IMR-90 (cell line): ENCODE data around the gene KL. TPM values are rescaled to one million over a fixed set of nuclear protein-coding genes. Genes with fewer than 3 reads are reported as not detected.

Experiments used
- ATAC-seq: fragments of 200-7000 bp; cut with Tn5 transposase; 2 replicates; pipeline ENCODE4 v1.9.1; 2020; ENCODE audit warnings: low read depth, mild to moderate bottlenecking, moderate library complexity
- BruUV-seq: library from RNA; stranded (reverse); fragments of 400-500 nt; replicated peaks from 2 replicates; lab custom pipeline; 2021; lab: Mats Ljungman, UMichigan
- CTCF ChIA-PET: fragments of 300-600 bp; formaldehyde crosslinking; extraction: SDS; loops from one replicate; lab custom pipeline; 2021; ENCODE audit warnings: antibody characterized with exemption; lab: Yijun Ruan, JAX
- POLR2A ChIA-PET: fragments of 300-600 bp; sonication (Branson Sonifier 250); formaldehyde crosslinking; loops from one replicate; lab custom pipeline; 2022; ENCODE audit warnings: antibody characterized with exemption; ENCODE audit not compliant: unreplicated experiment; lab: Charles Lee
- DNase-seq: peaks from one replicate; pipeline ENCODE4 v3.0.0; 2013
- H2AFZ ChIP-seq: replicated peaks from 2 replicates; pipeline ENCODE3; 2013; ENCODE audit warnings: low read length, mild to moderate bottlenecking; ENCODE audit not compliant: poor library complexity
- H2AK5ac ChIP-seq: 2 replicates; pipeline ENCODE4 v1.6.1; 2013; ENCODE audit warnings: low read depth, low read length, inconsistent platforms
- H2AK9ac ChIP-seq: replicated peaks from 2 replicates; pipeline ENCODE3; 2013; ENCODE audit warnings: mild to moderate bottlenecking, low read depth, low read length, moderate library complexity; ENCODE audit not compliant: poor library complexity
- H2BK120ac ChIP-seq: 2 replicates; pipeline ENCODE4 v1.6.1; 2013; ENCODE audit warnings: low read depth, low read length, inconsistent platforms
- H2BK15ac ChIP-seq: 3 replicates; pipeline ENCODE4 v1.6.1; 2013; ENCODE audit warnings: low read depth, low read length, inconsistent platforms
- H2BK20ac ChIP-seq: 2 replicates; pipeline ENCODE4 v1.6.1; 2013; ENCODE audit warnings: low read depth, mild to moderate bottlenecking, inconsistent platforms, low read length, moderate library complexity
- H2BK5ac ChIP-seq: 2 replicates; pipeline ENCODE4 v1.6.1; 2013; ENCODE audit warnings: mild to moderate bottlenecking, low read depth, low read length, inconsistent platforms; ENCODE audit not compliant: poor library complexity, severe bottlenecking
- H3K14ac ChIP-seq: replicated peaks from 2 replicates; pipeline ENCODE4 v1.6.1; 2013; ENCODE audit warnings: low read depth, low read length, inconsistent platforms
- H3K18ac ChIP-seq: 2 replicates; pipeline ENCODE4 v1.6.1; 2013; ENCODE audit warnings: low read depth, low read length, control low read depth
- H3K23ac ChIP-seq: 2 replicates; pipeline ENCODE4 v1.6.1; 2013; ENCODE audit warnings: low read depth, low read length, inconsistent platforms
- H3K27ac ChIP-seq: 2 replicates; pipeline ENCODE4 v1.5.1; 2013; ENCODE audit warnings: mild to moderate bottlenecking, control low read depth, low read length; ENCODE audit not compliant: insufficient read depth
- H3K27me3 ChIP-seq: 2 replicates; pipeline ENCODE4 v1.6.1; 2013; ENCODE audit warnings: low read length; ENCODE audit not compliant: control insufficient read depth, insufficient read depth
- H3K36me3 ChIP-seq: 2 replicates; pipeline ENCODE4 v1.6.1; 2013; ENCODE audit warnings: low read length, mixed read lengths; ENCODE audit not compliant: control insufficient read depth, insufficient read depth
- H3K4ac ChIP-seq: 2 replicates; pipeline ENCODE4 v1.6.1; 2013; ENCODE audit warnings: low read depth, low read length, inconsistent platforms
- H3K4me1 ChIP-seq: 2 replicates; pipeline ENCODE4 v1.6.1; 2013; ENCODE audit warnings: low read length, mixed read lengths; ENCODE audit not compliant: control insufficient read depth, insufficient read depth
- H3K4me2 ChIP-seq: 2 replicates; pipeline ENCODE4 v1.6.1; 2013; ENCODE audit warnings: low read depth, mild to moderate bottlenecking, control low read depth, low read length, moderate library complexity
- H3K4me3 ChIP-seq: 2 replicates; pipeline ENCODE4 v1.5.1; 2013; ENCODE audit warnings: low read depth, mild to moderate bottlenecking, control low read depth, low read length, moderate library complexity; ENCODE audit not compliant: insufficient read depth
- H3K56ac ChIP-seq: 2 replicates; pipeline ENCODE4 v1.6.1; 2013; ENCODE audit warnings: low read length, inconsistent platforms; ENCODE audit not compliant: insufficient read depth; ENCODE audit errors: extremely low read depth
- H3K79me1 ChIP-seq, 2 experiments: 2 replicates each; pipeline ENCODE4 v1.6.1; 2013; ENCODE audit warnings: low read length in 2 of 2, inconsistent platforms in 1 of 2, low read depth in 1 of 2
- H3K9ac ChIP-seq: 2 replicates; pipeline ENCODE4 v1.6.1; 2013; ENCODE audit warnings: low read depth, low read length, control low read depth
- H3K9me1 ChIP-seq: 2 replicates; pipeline ENCODE4 v1.6.1; 2013; ENCODE audit warnings: low read length, inconsistent platforms; ENCODE audit not compliant: insufficient read depth
- H3K9me3 ChIP-seq: 2 replicates; pipeline ENCODE4 v1.6.1; 2013; ENCODE audit warnings: low read length; ENCODE audit not compliant: control insufficient read depth, insufficient read depth
- H4K20me1 ChIP-seq: 2 replicates; pipeline ENCODE4 v1.6.1; 2013; ENCODE audit warnings: low read length, inconsistent platforms; ENCODE audit not compliant: insufficient read depth
- H4K5ac ChIP-seq: 2 replicates; pipeline ENCODE4 v1.6.1; 2013; ENCODE audit warnings: mild to moderate bottlenecking, low read depth, low read length, control low read depth
- H4K8ac ChIP-seq, 2 experiments: 2 replicates each; pipeline ENCODE4 v1.6.1; 2013; ENCODE audit warnings: low read depth in 2 of 2, low read length in 2 of 2, control low read depth in 1 of 2, inconsistent platforms in 1 of 2
- H4K91ac ChIP-seq: 2 replicates; pipeline ENCODE4 v1.6.1; 2013; ENCODE audit warnings: low read depth, low read length, inconsistent platforms; ENCODE audit not compliant: insufficient read depth
- FOS ChIP-seq: fragments of 150-350 bp; IDR thresholded peaks from 2 replicates; pipeline ENCODE4 v1.6.1; 2016; ENCODE audit warnings: low read depth, low read length
- WGBS, 2 experiments: methylation state at CpG; one replicate each; pipeline versions ENCODE4 v1.1.5 to v1.1.7; 2013; ENCODE audit warnings: missing lambda C conversion rate in 2 of 2; ENCODE audit not compliant: insufficient read length in 1 of 2; ENCODE audit errors: extremely low coverage in 2 of 2; 5-methylcytosine and 5-hydroxymethylcytosine counted together
- dilution Hi-C: fragments of 300-500 bp; cut with HindIII; formaldehyde crosslinking; loops from one replicate; pipeline ENCODE4 v1.14.3; 2018; ENCODE audit warnings: low sequenced_read_pairs; ENCODE audit not compliant: unreplicated experiment
- in situ Hi-C: fragments of 300-500 bp; cut with MboI; formaldehyde crosslinking; loops from 3 replicates; pipeline ENCODE4 v1.14.3; 2019; ENCODE audit warnings: low sequenced_read_pairs, inconsistent platforms, mixed read lengths
- intact Hi-C: fragments of 100-400 bp; cut with micrococcal nuclease; formaldehyde crosslinking; loops from 2 replicates; pipeline ENCODE4 v1.10.0; 2022
- polyA plus RNA-seq, 3 experiments: library from polyadenylated mRNA; depleted of rRNA; stranded (reverse); fragments of >200 nt; gene quantifications; 2 replicates each; pipeline ENCODE4 v1.2.3, GENCODE V29; 2012; ENCODE audit warnings: low replicate concordance in 1 of 3
- total RNA-seq: library from RNA; depleted of rRNA; stranded (reverse); fragments of >200 nt; gene quantifications from 2 replicates; pipeline ENCODE4 v1.2.3, GENCODE V29; 2012

KL gene
- total and polyA plus RNA-seq, 2 of the 4 experiments (the other 2 are of a cell fraction): not detected

DNA sequence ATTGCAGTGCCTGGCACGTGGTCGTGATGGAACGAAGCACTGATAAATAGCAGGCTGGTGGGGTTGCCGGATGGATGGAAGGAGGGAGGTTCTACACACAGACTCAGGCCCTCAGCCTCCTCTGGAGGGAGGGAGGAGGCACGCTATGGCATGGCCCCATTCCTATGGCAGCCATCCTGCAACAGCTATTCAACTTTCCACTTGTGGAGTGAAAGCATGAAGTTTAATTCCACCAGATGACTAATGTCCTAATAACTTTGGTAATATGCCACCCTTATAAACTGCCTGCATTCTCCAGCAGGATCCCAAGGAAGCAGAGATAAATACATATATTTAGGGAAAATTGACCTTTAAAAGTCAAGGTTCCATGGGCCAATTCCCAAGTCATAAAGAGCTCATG lies 92.4 kb downstream of the KL start:
- no peak overlapping the region; the same call in 1 of the 2 replicates for H3K4me2 ChIP-seq
- intact Hi-C loops: loop anchor here (5.0 kb wide), 2 partner anchors 434 to 461 kb away; no protein-coding TSS in a partner anchor
- peak overlapping the region; percentile 43; the same call in 2 of the 3 replicates for H2BK15ac ChIP-seq

More for the DNA sequence above, 92.4 kb downstream of the KL start:
- peak overlapping the region; percentile 56 for H2AFZ ChIP-seq
- DNase-seq (peak; percentile 71), ATAC-seq (peak; percentile 65)
- peak overlapping the region; percentile 84 for H2AK5ac ChIP-seq
- no peak overlapping the region for H2AK9ac ChIP-seq
- H3K4ac ChIP-seq: peak overlapping the region; percentile 96
- peak overlapping the region; percentile 88 for H3K14ac ChIP-seq
- H2BK20ac ChIP-seq: peak overlapping the region; percentile 88
- ChIA-PET CTCF (interaction anchor here (1.1 kb wide), 1 partner anchor 9 kb away, joined by 3 read pairs; no protein-coding TSS in a partner anchor), POLR2A (no interaction called here)
- H3K79me1 ChIP-seq: peaks cover 31 to 62% of the 10 kb centered on the region in 2 experiments
- H3K27ac ChIP-seq: peak overlapping the region; percentile 82
- H3K9me1 ChIP-seq: peaks cover 46% of the 10 kb centered on the region
- peaks cover 11% of the 10 kb centered on the region; the same call in 1 of the 2 replicates for H4K20me1 ChIP-seq
- peak overlapping the region; percentile 81 for H2BK5ac ChIP-seq
- no peaks in the 10 kb centered on the region for H3K27me3 ChIP-seq
- peak overlapping the region; percentile 73 to 93; a peak in 3 of 4 replicates for H4K8ac ChIP-seq
- H3K36me3 ChIP-seq: peaks cover 61% of the 10 kb centered on the region
- peaks cover 47% of the 10 kb centered on the region for H3K4me1 ChIP-seq
- no peak for TF ChIP-seq FOS
- no peak overlapping the region for H3K4me3 ChIP-seq
- WGBS, 2 experiments: no CpG with 5 or more reads among the region's 5 CpGs
- BruUV-seq: no TSS peak
- peak overlapping the region; percentile 97 for H3K18ac ChIP-seq
- dilution Hi-C loops (no loop called here), in situ Hi-C loops (no loop called here)
- no peaks in the 10 kb centered on the region for H3K9me3 ChIP-seq
- no peak overlapping the region for H3K9ac ChIP-seq
- 0 out of 2 replicates have a peak overlapping the region, but pooled peaks have one; percentile 35 for H3K56ac ChIP-seq
- H2BK120ac ChIP-seq: peak overlapping the region; percentile 89
- peak overlapping the region; percentile 46; the same call in 1 of the 2 replicates for H4K5ac ChIP-seq
- peak overlapping the region; percentile 95 for H4K91ac ChIP-seq
- peak overlapping the region; percentile 93; the same call in 1 of the 2 replicates for H3K23ac ChIP-seq
